GM21381 (cell line): ENCODE results near the gene RASA1.

ENCODE experiments used
- ATAC-seq: cut with Tn5 transposase; IDR thresholded peaks from one replicate; pipeline ENCODE4 v1.9.1; 2021; ENCODE audit warnings: mild to moderate bottlenecking, moderate library complexity; ENCODE audit not compliant: unreplicated experiment

The RASA1 gene

GRCh38 chr5:87438231-87438630, 170.5 kb downstream of the RASA1 start:
- ATAC-seq, result no peak
